Uterus (tissue), 4 donors: ENCODE data around the gene SEL1L. TPM values are rescaled to one million over a fixed set of nuclear protein-coding genes. Genes with fewer than 3 reads are reported as not detected.
"Not testable (repeated sequence)": the region's sequence is repeated elsewhere in the genome, so short reads cannot be mapped to it uniquely, and the experiment has no call there.

Experiments used
- DNase-seq, 2 donors: peaks; one replicate each; pipeline ENCODE4 v3.0.0-alpha.2; 2019 to 2020
- H3K27ac ChIP-seq, 2 donors: fragments of 200-600 bp; sonication (generic); 1 replicate in 1 of 2; 2 replicates in 1 of 2; pipeline ENCODE4 v1.5.1; 2016 to 2018
- H3K27me3 ChIP-seq, 2 donors: fragments of 200-600 bp; sonication (generic); one replicate each; pipeline ENCODE4 v1.5.1; 2018 to 2019; ENCODE audit warnings: control low read depth in 1 of 2
- H3K36me3 ChIP-seq, 2 donors: fragments of 200-600 bp; sonication (generic); one replicate each; pipeline ENCODE4 v1.5.1; 2019; ENCODE audit warnings: control low read depth in 1 of 2
- H3K4me1 ChIP-seq, 2 donors: fragments of 200-600 bp; sonication (generic); one replicate each; pipeline ENCODE4 v1.5.1; 2018 to 2019; ENCODE audit warnings: control low read depth in 1 of 2
- H3K4me3 ChIP-seq, 2 donors: fragments of 200-600 bp; sonication (generic); 1 replicate in 1 of 2; 2 replicates in 1 of 2; pipeline ENCODE4 v1.5.1; 2018 to 2019; ENCODE audit warnings: mild to moderate bottlenecking in 1 of 2
- H3K9me3 ChIP-seq, 2 donors: fragments of 200-600 bp; sonication (generic); one replicate each; pipeline ENCODE4 v1.5.1; 2019; ENCODE audit warnings: control low read depth in 1 of 2
- POLR2A ChIP-seq, 2 donors: fragments of 450-650 bp; IDR thresholded peaks; one replicate each; pipeline ENCODE4 v1.6.1; 2016; ENCODE audit warnings: antibody characterized with exemption in 2 of 2, mild to moderate bottlenecking in 1 of 2, moderate library complexity in 1 of 2
- intact Hi-C: fragments of 100-400 bp; cut with DNase I; formaldehyde crosslinking; loops from one replicate; pipeline ENCODE4 v1.15.1; 2023; ENCODE audit warnings: low total_unique reads
- total RNA-seq, 4 donors: library from RNA; depleted of rRNA in 3 of 4; stranded (reverse); fragments of >200 nt in 3 of 4; gene quantifications; one replicate each; pipeline versions ENCODE4 v1.1.0 to v1.2.4, GENCODE V29; 2014 to 2023
- TF ChIP-seq, protein P1 (sequence below), 4 experiments: fragments of 200-600 bp in 2 of 4; fragments of 450-650 bp in 2 of 4; sonication (generic) in 2 of 4; IDR thresholded peaks; one replicate each; pipeline ENCODE4 v1.5.1; 2016 to 2019; ENCODE audit warnings: antibody characterized with exemption in 4 of 4, mild to moderate bottlenecking in 2 of 4, moderate library complexity in 1 of 4
- donor health status: DM: yes; HTN: yes; CAD: no.

SEL1L gene
- total RNA-seq, 4 donors from 2014 or later, result 38.2 to 80.5 (median 64.0) TPM

DNA sequence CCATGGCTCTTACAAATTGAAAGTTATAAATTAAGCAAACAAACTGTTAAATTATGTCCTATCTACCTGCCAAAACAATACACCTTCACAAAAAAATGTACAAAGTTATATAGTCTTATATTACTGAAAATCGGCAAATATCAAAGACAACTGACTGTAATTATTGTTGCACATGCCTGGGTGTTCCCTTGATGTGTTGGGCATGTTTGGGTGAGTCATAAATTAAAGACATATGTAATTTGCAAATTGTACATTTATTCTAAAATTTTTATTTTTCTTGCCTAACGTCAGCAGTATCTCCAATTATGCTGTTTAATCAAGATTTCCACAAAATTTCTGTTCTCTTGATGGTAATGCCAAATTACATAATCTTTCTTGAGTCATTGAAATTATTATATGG is 22.0 kb upstream of the SEL1L start:
- H3K27me3 ChIP-seq, result no peaks in the 10 kb centered on the region
- H3K27ac ChIP-seq, result no peak overlapping the region
- no peaks in the 10 kb centered on the region for H3K9me3 ChIP-seq
- H3K4me3 ChIP-seq, result no peak overlapping the region
- H3K4me1 ChIP-seq, result no peaks in the 10 kb centered on the region
- no peaks in the 10 kb centered on the region for H3K36me3 ChIP-seq
- TF ChIP-seq, protein P1, sequence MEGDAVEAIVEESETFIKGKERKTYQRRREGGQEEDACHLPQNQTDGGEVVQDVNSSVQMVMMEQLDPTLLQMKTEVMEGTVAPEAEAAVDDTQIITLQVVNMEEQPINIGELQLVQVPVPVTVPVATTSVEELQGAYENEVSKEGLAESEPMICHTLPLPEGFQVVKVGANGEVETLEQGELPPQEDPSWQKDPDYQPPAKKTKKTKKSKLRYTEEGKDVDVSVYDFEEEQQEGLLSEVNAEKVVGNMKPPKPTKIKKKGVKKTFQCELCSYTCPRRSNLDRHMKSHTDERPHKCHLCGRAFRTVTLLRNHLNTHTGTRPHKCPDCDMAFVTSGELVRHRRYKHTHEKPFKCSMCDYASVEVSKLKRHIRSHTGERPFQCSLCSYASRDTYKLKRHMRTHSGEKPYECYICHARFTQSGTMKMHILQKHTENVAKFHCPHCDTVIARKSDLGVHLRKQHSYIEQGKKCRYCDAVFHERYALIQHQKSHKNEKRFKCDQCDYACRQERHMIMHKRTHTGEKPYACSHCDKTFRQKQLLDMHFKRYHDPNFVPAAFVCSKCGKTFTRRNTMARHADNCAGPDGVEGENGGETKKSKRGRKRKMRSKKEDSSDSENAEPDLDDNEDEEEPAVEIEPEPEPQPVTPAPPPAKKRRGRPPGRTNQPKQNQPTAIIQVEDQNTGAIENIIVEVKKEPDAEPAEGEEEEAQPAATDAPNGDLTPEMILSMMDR (IDR thresholded peaks at IDR 0.05), result no peak
- TF ChIP-seq POLR2A (IDR thresholded peaks at IDR 0.05), result no peak
- no peak for DNase-seq
- intact Hi-C loops, result no loop called here

DNA sequence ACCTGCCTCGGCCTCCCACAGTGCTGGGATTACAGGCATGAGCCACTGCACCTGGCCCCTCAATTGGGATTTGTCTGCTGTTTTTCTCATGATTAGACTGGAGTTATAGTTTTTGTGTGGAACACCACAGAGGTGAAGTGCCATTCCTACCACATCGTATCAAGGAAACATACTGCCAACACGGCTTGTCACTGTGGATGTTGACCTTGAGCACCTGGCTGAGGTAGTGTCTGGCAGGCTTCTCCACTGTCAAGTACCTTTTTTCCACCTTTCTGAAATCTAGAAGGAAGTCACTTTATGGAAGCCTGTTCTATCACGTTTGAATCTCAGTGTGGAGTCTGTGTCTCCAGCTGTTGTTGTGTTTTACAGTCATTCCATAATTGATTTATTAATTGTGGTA is 21.4 kb upstream of the SEL1L start:
- no peak for DNase-seq
- H3K9me3 ChIP-seq, result no peaks in the 10 kb centered on the region
- TF ChIP-seq POLR2A (IDR thresholded peaks at IDR 0.05), result no peak
- TF ChIP-seq, protein P1 (IDR thresholded peaks at IDR 0.05), result no peak
- intact Hi-C loops, result no loop called here
- no peaks in the 10 kb centered on the region for H3K27me3 ChIP-seq
- H3K4me1 ChIP-seq, result no peaks in the 10 kb centered on the region
- H3K36me3 ChIP-seq, result no peaks in the 10 kb centered on the region
- no peak overlapping the region for H3K27ac ChIP-seq
- H3K4me3 ChIP-seq, result no peak overlapping the region

DNA sequence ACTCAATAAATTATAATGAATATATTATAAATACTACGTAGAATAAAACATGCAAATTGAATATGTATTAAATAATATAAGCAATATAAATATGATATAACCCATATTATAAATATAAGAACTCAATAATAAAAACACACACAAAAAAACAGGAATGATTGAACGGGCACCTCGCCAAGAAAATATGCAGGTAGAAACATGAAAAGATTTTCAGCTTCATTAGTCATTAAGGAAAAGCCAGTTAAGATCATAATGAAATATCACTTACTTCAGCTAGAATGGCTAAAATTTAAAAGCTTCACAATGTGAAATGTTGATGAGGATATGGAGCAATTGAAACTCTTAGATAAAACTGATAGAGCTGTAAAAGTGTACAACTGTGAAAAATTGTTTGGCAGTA is 17.8 kb upstream of the SEL1L start:
- H3K4me1 ChIP-seq, result no peaks in the 10 kb centered on the region
- intact Hi-C loops, result no loop called here
- H3K9me3 ChIP-seq, result no peaks in the 10 kb centered on the region
- H3K36me3 ChIP-seq, result no peaks in the 10 kb centered on the region
- H3K27me3 ChIP-seq, result no peaks in the 10 kb centered on the region
- no peak overlapping the region for H3K4me3 ChIP-seq
- no peak for DNase-seq
- no peak for TF ChIP-seq POLR2A (IDR thresholded peaks at IDR 0.05)
- TF ChIP-seq, protein P1 (IDR thresholded peaks at IDR 0.05), result no peak
- no peak overlapping the region for H3K27ac ChIP-seq

DNA sequence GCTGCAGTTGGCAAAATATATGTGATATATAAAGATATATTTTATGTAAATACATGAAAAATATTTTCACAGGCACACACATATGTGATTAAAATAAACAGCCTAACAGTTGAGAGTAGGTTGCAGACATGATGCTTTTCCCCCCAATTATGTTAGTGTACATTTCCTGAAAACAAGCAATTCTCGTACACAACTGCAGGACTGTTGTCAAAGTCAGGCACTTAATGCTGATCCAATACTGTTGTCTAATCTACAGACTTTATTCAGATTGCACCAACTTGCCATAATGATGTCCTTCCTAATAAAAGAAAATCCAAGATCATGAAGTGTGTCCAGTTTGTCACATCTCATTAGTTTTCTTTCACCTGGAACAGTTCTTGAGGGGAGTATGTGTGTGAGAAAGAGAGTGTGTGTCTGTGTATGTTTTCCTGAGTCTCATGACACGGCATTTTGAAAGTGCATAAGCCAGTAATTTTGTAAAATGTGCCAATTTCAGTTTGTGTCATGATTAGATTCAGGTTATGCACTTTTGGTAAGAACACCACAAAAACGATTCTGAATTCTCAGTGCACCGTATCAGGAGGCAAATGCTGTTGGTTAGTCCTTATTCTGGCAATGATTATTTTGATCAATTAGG is 16.5 kb upstream of the SEL1L start:
- no peak for DNase-seq
- no peak for TF ChIP-seq POLR2A (IDR thresholded peaks at IDR 0.05)
- TF ChIP-seq, protein P1 (IDR thresholded peaks at IDR 0.05), result no peak
- no peaks in the 10 kb centered on the region for H3K27me3 ChIP-seq
- H3K36me3 ChIP-seq, result no peaks in the 10 kb centered on the region
- no peaks in the 10 kb centered on the region for H3K9me3 ChIP-seq
- no peaks in the 10 kb centered on the region for H3K4me1 ChIP-seq
- H3K4me3 ChIP-seq, result no peak overlapping the region
- H3K27ac ChIP-seq, result no peak overlapping the region
- intact Hi-C loops, result no loop called here

DNA sequence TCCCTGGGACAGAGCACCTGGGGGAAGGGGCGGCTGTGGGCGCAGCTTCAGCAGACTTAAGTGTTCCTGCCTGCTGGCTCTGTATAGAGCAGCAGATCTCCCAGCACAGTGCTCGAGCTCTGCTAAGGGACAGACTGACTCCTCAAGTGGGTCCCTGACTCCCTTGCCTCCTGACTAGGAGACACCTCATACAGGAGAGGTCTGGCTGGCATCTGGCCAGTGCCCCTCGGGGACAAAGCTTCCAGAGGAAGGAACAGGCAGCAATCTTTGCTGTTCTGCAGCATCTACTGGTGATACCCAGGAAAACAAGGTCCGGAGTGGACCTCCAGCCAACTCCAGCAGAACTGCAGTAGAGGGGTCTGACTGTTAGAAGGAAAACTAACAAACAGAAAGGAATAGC is 7.6 kb upstream of the SEL1L start:
- H3K27ac ChIP-seq, H3K4me3 ChIP-seq, H3K9me3 ChIP-seq, H3K4me1 ChIP-seq, intact Hi-C loops, H3K27me3 ChIP-seq, H3K36me3 ChIP-seq, DNase-seq: not testable (repeated sequence)

DNA sequence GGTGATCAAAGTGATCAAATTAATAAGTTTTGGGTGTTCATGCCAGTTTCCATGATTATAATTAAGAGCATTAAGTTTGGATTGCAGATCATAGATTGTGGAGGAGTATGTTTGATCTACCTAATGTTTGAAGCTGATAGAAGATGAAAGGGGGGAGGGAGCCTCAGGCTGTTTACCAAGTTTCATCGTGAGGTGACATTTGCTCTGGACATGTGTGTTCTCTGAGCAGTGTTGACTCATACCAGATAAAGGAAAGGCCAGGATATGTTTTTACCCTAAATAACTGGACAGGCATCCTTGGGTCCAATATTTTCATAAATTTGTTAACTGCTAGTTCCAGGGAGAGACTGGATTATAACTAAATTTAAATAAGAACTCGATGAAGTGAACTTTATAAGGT is 3.5 kb upstream of the SEL1L start:
- DNase-seq, result no peak
- intact Hi-C loops, result no loop called here

More for the DNA sequence above, 3.5 kb upstream of the SEL1L start:
- H3K9me3 ChIP-seq, result no peaks in the 10 kb centered on the region
- H3K4me3 ChIP-seq, result no peak overlapping the region
- H3K4me1 ChIP-seq, result peaks cover 0 to 5% of the 10 kb centered on the region in 2 donors
- H3K27ac ChIP-seq, result no peak overlapping the region
- H3K36me3 ChIP-seq, result no peaks in the 10 kb centered on the region
- no peaks in the 10 kb centered on the region for H3K27me3 ChIP-seq
- TF ChIP-seq, protein P1 (IDR thresholded peaks at IDR 0.05), result no peak
- TF ChIP-seq POLR2A (IDR thresholded peaks at IDR 0.05), result no peak
